ENCODE data around the gene CAPN8.

- TF ChIP-seq ZNF274 (IDR thresholded peaks at IDR 0.05; ENCODE audit: low read depth, low read length) (no peak), YY1 (IDR thresholded peaks at IDR 0.05; ENCODE audit: insufficient read depth, insufficient read length) (no peak), SUZ12 (IDR thresholded peaks at IDR 0.05; ENCODE audit: extremely low read depth, insufficient read depth, insufficient read length) (no peak)
These were observed 111.5 kb downstream of the CAPN8 start for GRCh38 chr1:223553957-223554356.

Measured in NT2/D1 (cell line).